CD4-positive, alpha-beta T cell treated with Interleukin-2 at 100 ng/mL for 4 hours (primary cell): ENCODE results near the gene HSPBP1.
"Not testable (repeated sequence)": the region's sequence is repeated elsewhere in the genome, so short reads cannot be mapped to it uniquely, and the experiment has no call there.

ENCODE experiments used
- DNase-seq: peaks from one replicate; pipeline ENCODE4 v3.0.0-alpha.2; 2020; ENCODE audit warnings: low spot score

The HSPBP1 gene

GRCh38 chr19:55232986-55233385 is 46.9 kb downstream of the HSPBP1 start:
- no peak for DNase-seq

GRCh38 chr19:55232286-55232602 is 47.7 kb downstream of the HSPBP1 start:
- no peak for DNase-seq

- no peak for DNase-seq
Observed at GRCh38 chr19:55231391-55232285, 48.3 kb downstream of the HSPBP1 start.

GRCh38 chr19:55230780-55231179 is 49.1 kb downstream of the HSPBP1 start:
- no peak for DNase-seq

- DNase-seq = no peak
Observed at GRCh38 chr19:55230329-55230728, 49.6 kb downstream of the HSPBP1 start.

- DNase-seq = no peak
Observed at GRCh38 chr19:55229789-55230182, 50.1 kb downstream of the HSPBP1 start.

- DNase-seq = no peak
Observed at GRCh38 chr19:55229145-55229788, 50.6 kb downstream of the HSPBP1 start.

GRCh38 chr19:55228403-55229031 is 51.4 kb downstream of the HSPBP1 start, which contains the start of gene TMEM86B:
Gene TMEM86B, minus strand, starts transcription at chr19:55228763. Its CDS starts 22 bp downstream, at chr19:55228741.
- no peak for DNase-seq

GRCh38 chr19:55228015-55228391 is 51.9 kb downstream of the HSPBP1 start:
- no peak for DNase-seq

GRCh38 chr19:55227241-55228014 is 52.5 kb downstream of the HSPBP1 start:
- DNase-seq = no peak

GRCh38 chr19:55226788-55227187 is 53.1 kb downstream of the HSPBP1 start:
- DNase-seq = no peak

GRCh38 chr19:55226273-55226672 is 53.6 kb downstream of the HSPBP1 start:
- no peak for DNase-seq

- DNase-seq = no peak
Observed at GRCh38 chr19:55225415-55225958, 54.4 kb downstream of the HSPBP1 start.

- DNase-seq = not testable (repeated sequence)
Observed at GRCh38 chr19:55224679-55225414, 55.1 kb downstream of the HSPBP1 start.

- DNase-seq = no peak
Observed at GRCh38 chr19:55224038-55224665, 55.8 kb downstream of the HSPBP1 start.

- no peak for DNase-seq
Observed at GRCh38 chr19:55223291-55224037, 56.4 kb downstream of the HSPBP1 start.

GRCh38 chr19:55220525-55220924 is 59.4 kb downstream of the HSPBP1 start:
- no peak for DNase-seq

- DNase-seq = peak; percentile 37
Observed at GRCh38 chr19:55216461-55217198, 63.3 kb downstream of the HSPBP1 start.

- DNase-seq = no peak
Observed at GRCh38 chr19:55213547-55213946, 66.4 kb downstream of the HSPBP1 start.
